Brain microvascular endothelial cell (primary cell): ENCODE measurements around the gene FRMPD3.
A peak's percentile ranks its signal among the peaks of the same experiment; 100 is the strongest.
"Not testable (repeated sequence)": the region's sequence is repeated elsewhere in the genome, so short reads cannot be mapped to it uniquely, and the experiment has no call there.

ENCODE experiments used
- DNase-seq: peaks from one replicate; pipeline ENCODE4 v3.0.0-alpha.2; 2020
- H3K27ac ChIP-seq: fragments of 250-450 bp; sonication (Bioruptor Pico); 2 replicates; pipeline ENCODE4 v1.5.1; 2020; ENCODE audit warnings: mild to moderate bottlenecking, moderate library complexity
- H3K27me3 ChIP-seq: fragments of 250-450 bp; sonication (Bioruptor Pico); replicated peaks from 2 replicates; pipeline ENCODE4 v1.5.1; 2020; ENCODE audit warnings: mild to moderate bottlenecking
- H3K36me3 ChIP-seq: fragments of 250-450 bp; sonication (Bioruptor Pico); replicated peaks from 2 replicates; pipeline ENCODE4 v1.5.1; 2020; ENCODE audit warnings: mild to moderate bottlenecking
- H3K4me3 ChIP-seq: 2 replicates; pipeline ENCODE4 v1.5.1; 2011; ENCODE audit warnings: low read depth, mild to moderate bottlenecking, control low read depth, low read length, moderate library complexity
- CTCF ChIP-seq: IDR thresholded peaks from 2 replicates; pipeline ENCODE4 v1.5.1; 2011; ENCODE audit warnings: low read depth, mild to moderate bottlenecking, moderate library complexity, low read length, control low read depth, inconsistent platforms; ENCODE audit errors: missing control alignments
- in situ Hi-C: cut with HindIII; loops from 2 replicates; pipeline ENCODE4 v1.10.0; 2017; ENCODE audit warnings: low sequenced_read_pairs, low pct_ligation_motif_present

FRMPD3 gene

GRCh38 chrX:107467271-107467670 lies 17.8 kb downstream of the FRMPD3 start:
- Histone ChIP-seq H3K27me3 (no peaks in the 10 kb centered on the region), H3K4me3 (no peak overlapping the region), H3K27ac (no peak overlapping the region), H3K36me3 (no peaks in the 10 kb centered on the region)
- no peak for TF ChIP-seq CTCF
- in situ Hi-C loops = no loop called here
- no peak for DNase-seq

- in situ Hi-C loops = no loop called here
- no peak for DNase-seq
- H3K4me3 ChIP-seq = no peak overlapping the region
- no peak for TF ChIP-seq CTCF
- H3K27me3 ChIP-seq = no peaks in the 10 kb centered on the region
- H3K27ac ChIP-seq = no peak overlapping the region
- H3K36me3 ChIP-seq = no peaks in the 10 kb centered on the region
These were observed 20.7 kb downstream of the FRMPD3 start for GRCh38 chrX:107470198-107470597.

- Histone ChIP-seq H3K27me3 (no peaks in the 10 kb centered on the region), H3K36me3 (no peaks in the 10 kb centered on the region), H3K4me3 (no peak overlapping the region), H3K27ac (no peak overlapping the region)
- in situ Hi-C loops = no loop called here
- no peak for DNase-seq
- peak; percentile 25 for TF ChIP-seq CTCF
These were observed 21.5 kb downstream of the FRMPD3 start for GRCh38 chrX:107470971-107471370.

- H3K4me3 ChIP-seq, DNase-seq, H3K27me3 ChIP-seq, in situ Hi-C loops, H3K36me3 ChIP-seq, H3K27ac ChIP-seq: not testable (repeated sequence)
These were observed 22.0 kb downstream of the FRMPD3 start for GRCh38 chrX:107471420-107471819.

GRCh38 chrX:107477406-107477805 lies 28.0 kb downstream of the FRMPD3 start:
- no peaks in the 10 kb centered on the region for H3K27me3 ChIP-seq
- no peak overlapping the region for H3K27ac ChIP-seq
- no peak for TF ChIP-seq CTCF
- in situ Hi-C loops = no loop called here
- DNase-seq = no peak
- no peak overlapping the region for H3K4me3 ChIP-seq
- H3K36me3 ChIP-seq = no peaks in the 10 kb centered on the region

GRCh38 chrX:107480272-107480671 lies 30.8 kb downstream of the FRMPD3 start:
- Histone ChIP-seq H3K27me3 (no peaks in the 10 kb centered on the region), H3K27ac (no peak overlapping the region), H3K36me3 (no peaks in the 10 kb centered on the region), H3K4me3 (no peak overlapping the region)
- no peak for TF ChIP-seq CTCF
- DNase-seq = no peak
- in situ Hi-C loops = no loop called here
